HL-60 (cell line): ENCODE data around the gene OR10A3.

ENCODE experiments used
- CTCF ChIP-seq: IDR thresholded peaks from one replicate; pipeline ENCODE4 v1.5.1; 2011; ENCODE audit warnings: low read length, control low read depth, inconsistent platforms; ENCODE audit not compliant: insufficient read depth
- GABPA ChIP-seq: IDR thresholded peaks from 2 replicates; pipeline ENCODE4 v1.6.1; 2012; ENCODE audit warnings: low read depth
- POLR2AphosphoS5 ChIP-seq: IDR thresholded peaks from 2 replicates; pipeline ENCODE4 v1.6.1; 2012; ENCODE audit warnings: low read depth

GRCh38 chr11:7941608-7942007, at the start of gene OR10A3:
- TF ChIP-seq CTCF: no peak
- TF ChIP-seq POLR2AphosphoS5: no peak
- TF ChIP-seq GABPA: no peak
